K562 (cell line): ENCODE measurements around the gene CDC45. TPM values are rescaled to one million over a fixed set of nuclear protein-coding genes. Genes with fewer than 3 reads are reported as not detected.

Experiments used
- ATAC-seq: fragments of 200-7000 bp; cut with Tn5 transposase; 3 replicates; pipeline ENCODE4 v1.9.1; 2020; ENCODE audit warnings: moderate library complexity
- BruUV-seq: library from RNA; stranded (reverse); fragments of 400-500 nt; replicated peaks from 2 replicates; lab custom pipeline; 2021; lab: Mats Ljungman, UMichigan
- CTCF ChIA-PET: fragments of 300-600 bp; formaldehyde crosslinking; extraction: SDS; loops from one replicate; lab custom pipeline; 2021; ENCODE audit warnings: low intra/inter-chr PET ratio; lab: Yijun Ruan, JAX
- POLR2A ChIA-PET: fragments of 300-600, 350-650 bp; sonication (Branson Sonifier 250); formaldehyde crosslinking; extraction: SDS; loops from one replicate; lab custom pipeline; 2021; ENCODE audit warnings: antibody characterized with exemption, inconsistent platforms; lab: Yijun Ruan, JAX
- DNase-seq, 4 experiments: peaks; one replicate each; pipeline versions ENCODE4 v3.0.0 to v3.0.0-alpha.2; 2011 to 2018; ENCODE audit warnings: low spot score in 3 of 4, mixed read lengths in 3 of 4; ENCODE audit errors: extremely low read depth in 1 of 4
- FAIRE-seq: peaks from 2 replicates; lab custom pipeline; 2011; peaks lifted over from hg19 to GRCh38; lab: Jason Lieb, UNC
- H2AFZ ChIP-seq: 2 replicates; pipeline ENCODE4 v1.6.0; 2011; ENCODE audit warnings: low read depth, low read length, control low read depth, inconsistent platforms
- H3K27ac ChIP-seq: fragments of 200-600 bp; 3 replicates; pipeline ENCODE4 v1.8.0; 2011; ENCODE audit warnings: low read depth, mild to moderate bottlenecking, control low read depth, inconsistent platforms, low read length, moderate library complexity, mixed read lengths; ENCODE audit errors: extremely low read depth
- H3K27me3 ChIP-seq, 2 experiments: fragments of 300-600 bp in 1 of 2; 2 replicates in 1 of 2; 3 replicates in 1 of 2; pipeline versions ENCODE4 v1.6.0 to v1.8.0; 2011; ENCODE audit warnings: inconsistent platforms in 2 of 2, low read length in 2 of 2, mild to moderate bottlenecking in 1 of 2, mixed read lengths in 1 of 2, moderate library complexity in 1 of 2; ENCODE audit not compliant: control insufficient read depth in 2 of 2, insufficient read depth in 2 of 2
- H3K36me3 ChIP-seq: fragments of 300-600 bp; 3 replicates; pipeline ENCODE4 v1.8.0; 2011; ENCODE audit warnings: mild to moderate bottlenecking, low read length, inconsistent platforms; ENCODE audit not compliant: control insufficient read depth, insufficient read depth
- H3K4me1 ChIP-seq, 2 experiments: fragments of 200-600 bp in 1 of 2; replicated peaks in 1 of 2; 2 replicates in 1 of 2; 3 replicates in 1 of 2; pipeline versions ENCODE4 v1.5.1 to v1.8.0; 2011; ENCODE audit warnings: inconsistent platforms in 2 of 2, low read length in 2 of 2, mild to moderate bottlenecking in 1 of 2, mixed read lengths in 1 of 2, moderate library complexity in 1 of 2; ENCODE audit not compliant: control insufficient read depth in 2 of 2, insufficient read depth in 2 of 2
- H3K4me2 ChIP-seq: 2 replicates; pipeline ENCODE4 v1.6.1; 2011; ENCODE audit warnings: low read length, control low read depth, inconsistent platforms, mixed read lengths; ENCODE audit not compliant: insufficient read depth
- H3K4me3 ChIP-seq: fragments of 200-600 bp; sonication (generic), shearing (Covaris generic); 2 replicates; pipeline ENCODE4 v1.5.1; 2016; ENCODE audit warnings: control low read depth, inconsistent platforms
- H3K79me2 ChIP-seq: fragments of 200-600 bp; 3 replicates; pipeline ENCODE4 v1.8.0; 2011; ENCODE audit warnings: low read length, inconsistent platforms; ENCODE audit not compliant: control insufficient read depth, insufficient read depth
- H3K9ac ChIP-seq, 2 experiments: 2 replicates each; pipeline versions ENCODE4 v1.6.0 to v1.6.1; 2011; ENCODE audit warnings: low read depth in 2 of 2, low read length in 2 of 2, control low read depth in 1 of 2, inconsistent platforms in 1 of 2, mild to moderate bottlenecking in 1 of 2, mixed read lengths in 1 of 2; ENCODE audit not compliant: insufficient read depth in 1 of 2
- H3K9me1 ChIP-seq: one replicate; pipeline ENCODE4 v1.6.0; 2011; ENCODE audit warnings: inconsistent platforms, mild to moderate bottlenecking, low read length, moderate library complexity; ENCODE audit not compliant: control insufficient read depth, insufficient read depth
- H3K9me3 ChIP-seq: replicated peaks from 2 replicates; pipeline ENCODE4 v1.5.1; 2011; ENCODE audit warnings: low read depth, low read length, inconsistent platforms; ENCODE audit not compliant: control insufficient read depth, insufficient read depth
- H4K20me1 ChIP-seq: replicated peaks from 2 replicates; pipeline ENCODE4 v1.6.1; 2011; ENCODE audit warnings: low read length, inconsistent platforms, mixed read lengths; ENCODE audit not compliant: control insufficient read depth, insufficient read depth
- CAMTA2 ChIP-seq: fragments of 250-450 bp; sonication (Bioruptor Pico); conservative IDR thresholded peaks from 2 replicates; pipeline ENCODE4 v1.5.1; 2022
- CBX2 ChIP-seq: fragments of 200-600 bp; sonication (generic); IDR thresholded peaks from one replicate; pipeline ENCODE4 v1.6.1; 2012; ENCODE audit warnings: mild to moderate bottlenecking, low read length, inconsistent platforms; ENCODE audit not compliant: insufficient read depth, poor library complexity, severe bottlenecking
- CBX3 ChIP-seq, 2 experiments: IDR thresholded peaks; 1 replicate in 1 of 2; 2 replicates in 1 of 2; pipeline ENCODE4 v1.6.1; 2012; ENCODE audit warnings: inconsistent platforms in 2 of 2, low read length in 2 of 2, borderline replicate concordance in 1 of 2, control low read depth in 1 of 2
- ETS2 ChIP-seq: IDR thresholded peaks from 2 replicates; pipeline ENCODE4 v1.6.1; 2016; ENCODE audit warnings: borderline replicate concordance, missing genetic modification characterization, mild to moderate bottlenecking, moderate library complexity, missing compliant biosample characterization; ENCODE audit not compliant: poor library complexity, severe bottlenecking
- EWSR1 ChIP-seq: fragments of 450-650 bp; IDR thresholded peaks from 2 replicates; pipeline ENCODE4 v1.6.1; 2018; ENCODE audit warnings: borderline replicate concordance, mild to moderate bottlenecking, low read depth, moderate library complexity; ENCODE audit not compliant: partially characterized antibody
- FOXA1 ChIP-seq: fragments of 450-650 bp; IDR thresholded peaks from 2 replicates; pipeline ENCODE4 v1.6.1; 2016; ENCODE audit warnings: mild to moderate bottlenecking, borderline replicate concordance
- GATAD2B ChIP-seq: fragments of 450-650 bp; IDR thresholded peaks from 2 replicates; pipeline ENCODE4 v1.6.1; 2017; ENCODE audit warnings: mild to moderate bottlenecking, borderline replicate concordance
- HBP1 ChIP-seq: fragments of 450-650 bp; formaldehyde crosslinking; IDR thresholded peaks from 2 replicates; pipeline ENCODE4 v1.4.0; 2022; ENCODE audit warnings: missing genetic modification characterization
- HMG20A ChIP-seq: fragments of 450-650 bp; formaldehyde crosslinking; conservative IDR thresholded peaks from 2 replicates; pipeline ENCODE4 v1.4.0; 2020; ENCODE audit warnings: mild to moderate bottlenecking, mixed read lengths
- MXI1 ChIP-seq: IDR thresholded peaks from 2 replicates; pipeline ENCODE4 v1.6.1; 2011; ENCODE audit warnings: low read depth, mild to moderate bottlenecking, improper control_type of control experiment, low read length
- OTX1 ChIP-seq: fragments of 450-650 bp; formaldehyde crosslinking; IDR thresholded peaks from 2 replicates; pipeline ENCODE4 v1.4.0; 2022; ENCODE audit warnings: mild to moderate bottlenecking
- PHF21A ChIP-seq: fragments of 450-650 bp; IDR thresholded peaks from 2 replicates; pipeline ENCODE4 v1.6.1; 2017; ENCODE audit warnings: low read depth, borderline replicate concordance
- POLR2A ChIP-seq: fragments of 450-650 bp; conservative IDR thresholded peaks from 2 replicates; pipeline ENCODE4 v1.6.1; 2016
- PTTG1 ChIP-seq: fragments of 450-650 bp; IDR thresholded peaks from 2 replicates; pipeline ENCODE4 v1.6.1; 2016; ENCODE audit warnings: low read depth, mild to moderate bottlenecking, missing genetic modification characterization, missing compliant biosample characterization
- SMAD1 ChIP-seq: fragments of 150-350 bp; IDR thresholded peaks from 2 replicates; pipeline ENCODE4 v1.6.1; 2014; ENCODE audit warnings: low read length, low read depth; ENCODE audit not compliant: partially characterized antibody
- SNRNP70 ChIP-seq: fragments of 200-400 bp; formaldehyde crosslinking; optimal IDR thresholded peaks from 2 replicates; pipeline ENCODE3; 2017; ENCODE audit warnings: low read depth, low read length
- TBP ChIP-seq: optimal IDR thresholded peaks from 2 replicates; pipeline ENCODE3; 2011; ENCODE audit warnings: low read depth, low read length, improper control_type of control experiment
- TFAM ChIP-seq: fragments of 250-450 bp; sonication (Bioruptor Pico); conservative IDR thresholded peaks from 2 replicates; pipeline ENCODE4 v1.5.0; 2021; ENCODE audit warnings: mild to moderate bottlenecking, moderate library complexity
- TSC22D4 ChIP-seq: fragments of 450-650 bp; IDR thresholded peaks from 2 replicates; pipeline ENCODE4 v1.6.1; 2016; ENCODE audit warnings: missing genetic modification characterization, missing biosample characterization, control low read depth
- WHSC1 ChIP-seq: IDR thresholded peaks from one replicate; pipeline ENCODE4 v1.6.1; 2012; ENCODE audit warnings: low read length, control low read depth, inconsistent platforms
- XRCC3 ChIP-seq: fragments of 450-650 bp; IDR thresholded peaks from 2 replicates; pipeline ENCODE4 v1.6.1; 2017; ENCODE audit warnings: mild to moderate bottlenecking, moderate library complexity
- ZNF311 ChIP-seq: fragments of 250-450 bp; sonication (Bioruptor Pico); IDR thresholded peaks from 2 replicates; pipeline ENCODE4 v1.4.0; 2020; ENCODE audit warnings: mild to moderate bottlenecking, moderate library complexity
- ZNF707 ChIP-seq: fragments of 250-450 bp; sonication (Bioruptor Pico); conservative IDR thresholded peaks from 2 replicates; pipeline ENCODE4 v1.8.0; 2022; ENCODE audit warnings: inconsistent platforms, mild to moderate bottlenecking, moderate library complexity
- WGBS: fragments of 100-300 bp; shearing (Covaris generic); methylation state at CpG from one replicate; pipeline ENCODE4 v1.1.6; 2016; ENCODE audit warnings: low coverage, mixed read lengths; ENCODE audit not compliant: insufficient coverage; ENCODE audit errors: missing lambda C conversion rate; 5-methylcytosine and 5-hydroxymethylcytosine counted together
- in situ Hi-C: fragments of 300-500 bp; cut with MboI; formaldehyde crosslinking; loops from 4 replicates; pipeline ENCODE4 v1.15.0; 2018; ENCODE audit warnings: inconsistent platforms, mixed read lengths
- intact Hi-C: fragments of 100-400 bp; cut with micrococcal nuclease; formaldehyde crosslinking; loops from 2 replicates; pipeline ENCODE4 v1.14.2; 2022
- polyA plus RNA-seq, 8 experiments: library from polyadenylated mRNA; depleted of rRNA in 4 of 8; stranded (reverse) in 5 of 8; unstranded in 3 of 8; fragments of >200 nt; fragmentation: Nextera tagmentation in 2 of 8; fragmentation: Illumina TruSeq in 1 of 8; extraction: Ambion mirVana in 2 of 8; extraction: Trizol in 1 of 8; gene quantifications; 2 replicates each; pipeline versions ENCODE4 v1.2.1 to v1.2.3, GENCODE V29; 2011 to 2014; ENCODE audit warnings: inconsistent platforms in 1 of 8, missing spikeins in 1 of 8
- total RNA-seq, 7 experiments: library from RNA; depleted of rRNA in 6 of 7; stranded (reverse); fragments of >200 nt in 6 of 7; fragmentation: Illumina TruSeq in 2 of 7; extraction: Trizol in 2 of 7; gene quantifications; 2 replicates each; pipeline versions ENCODE4 v1.2.1 to v1.2.3, GENCODE V29; 2011 to 2021; ENCODE audit warnings: low replicate concordance in 1 of 7

Gene CDC45
- total and polyA plus RNA-seq, 9 of the 15 experiments (the other 6 are each of a cell fraction or from before 2014, with no cell fraction given) = 251 to 580 (median 410) TPM

- TF ChIP-seq SMAD1 (no peak), MXI1 (no peak), GATAD2B (no peak), TSC22D4 (tag) (peak; percentile 80; the same call in 1 of the 2 replicates), TFAM (CRISPR knock-in tag) (no peak), FOXA1 (no peak), CAMTA2 (no peak)
Measured at GRCh38 chr22:19448739-19449421, 30.8 kb upstream of the CDC45 start (continued).

GRCh38 chr22:19449422-19449767, 30.3 kb upstream of the CDC45 start:
- H3K27ac ChIP-seq = no peak overlapping the region
- no peaks in the 10 kb centered on the region for H3K9me3 ChIP-seq
- no peak for ATAC-seq
- no peak overlapping the region for H3K4me2 ChIP-seq
- no peaks in the 10 kb centered on the region for H3K27me3 ChIP-seq
- H3K4me3 ChIP-seq = no peak overlapping the region
- H3K9me1 ChIP-seq = no peaks in the 10 kb centered on the region
- peaks cover 27 to 33% of the 10 kb centered on the region in 2 experiments for H3K4me1 ChIP-seq
- FAIRE-seq = no peak
- peaks cover 17% of the 10 kb centered on the region for H4K20me1 ChIP-seq
- no peak overlapping the region for H3K9ac ChIP-seq
- WGBS = 65% methylated on average over 2 of the region's 2 CpGs
- peaks cover 39% of the 10 kb centered on the region for H3K79me2 ChIP-seq
- BruUV-seq = no TSS peak
- CTCF ChIA-PET = no interaction called here
- H3K36me3 ChIP-seq = peaks cover 86% of the 10 kb centered on the region
- intact Hi-C loops (loop anchor here (10.0 kb wide), 1 partner anchor 175 kb away; no protein-coding TSS in a partner anchor), in situ Hi-C loops (no loop called here)
- peak in 1 of 4 experiments; percentile 33 for DNase-seq
- POLR2A ChIA-PET = interaction anchor here (6.4 to 11.7 kb wide), 2 partner anchors 14 to 15 kb away, joined by 74 to 284 read pairs; partner anchors contain the start of genes HIRA and MRPL40
- H2AFZ ChIP-seq = no peak overlapping the region
- TF ChIP-seq OTX1 (CRISPR knock-in tag) (no peak), HBP1 (CRISPR knock-in tag) (no peak), ETS2 (tag) (no peak), WHSC1 (peak; percentile 5), POLR2A (peak; percentile 36), CBX3 (IDR thresholded peaks at IDR 0.05; ENCODE audit: borderline replicate concordance in 1 of 2, low read length in 2 of 2) (no peak), CBX2 (no peak), PHF21A (no peak), ZNF707 (CRISPR knock-in tag) (peak; percentile 37; the same call in 1 of the 2 replicates), ZNF311 (CRISPR knock-in tag) (no peak), XRCC3 (no peak), PTTG1 (tag) (no peak), TBP (no peak), SNRNP70 (peak; percentile 69), HMG20A (CRISPR knock-in tag) (no peak), EWSR1 (no peak)
